NK-92 (cell line): ENCODE data around the gene PLA2G12B.

Experiments
- DNase-seq: peaks from one replicate; lab custom pipeline; 2025; ENCODE audit not compliant: unreplicated experiment; lab: John Stamatoyannopoulos, UW

The PLA2G12B gene

DNA sequence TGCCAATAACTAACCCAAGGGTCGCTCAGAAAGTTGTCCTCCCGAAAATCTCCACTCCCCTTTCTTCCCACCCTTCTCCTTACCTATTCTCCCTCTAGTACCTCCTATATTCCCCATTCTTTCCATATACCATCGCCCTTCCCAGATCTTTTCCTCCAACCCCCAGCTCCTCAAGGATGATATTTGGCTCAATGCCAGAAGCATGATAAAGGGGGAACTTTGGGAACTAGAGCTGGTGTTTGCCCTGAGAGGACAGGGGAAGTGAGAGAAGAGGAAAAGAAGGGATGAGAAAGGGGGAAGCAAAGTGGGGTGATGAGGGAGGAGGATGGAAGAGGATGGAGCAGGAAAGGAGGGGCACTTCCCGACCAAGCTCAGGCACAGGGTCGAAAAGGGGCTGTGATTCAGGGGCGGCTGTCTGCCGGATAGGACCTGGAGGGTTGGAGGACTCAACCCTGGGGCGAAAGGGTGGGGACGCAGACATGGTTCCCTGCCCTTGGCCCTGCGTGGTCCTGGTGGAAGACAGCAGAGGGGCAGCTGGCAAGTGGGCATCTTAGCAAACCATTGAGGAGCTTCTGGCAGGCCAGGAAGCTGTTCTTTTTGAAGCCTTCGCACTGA is 59.3 kb downstream of the PLA2G12B start:
- no peak for DNase-seq

DNA sequence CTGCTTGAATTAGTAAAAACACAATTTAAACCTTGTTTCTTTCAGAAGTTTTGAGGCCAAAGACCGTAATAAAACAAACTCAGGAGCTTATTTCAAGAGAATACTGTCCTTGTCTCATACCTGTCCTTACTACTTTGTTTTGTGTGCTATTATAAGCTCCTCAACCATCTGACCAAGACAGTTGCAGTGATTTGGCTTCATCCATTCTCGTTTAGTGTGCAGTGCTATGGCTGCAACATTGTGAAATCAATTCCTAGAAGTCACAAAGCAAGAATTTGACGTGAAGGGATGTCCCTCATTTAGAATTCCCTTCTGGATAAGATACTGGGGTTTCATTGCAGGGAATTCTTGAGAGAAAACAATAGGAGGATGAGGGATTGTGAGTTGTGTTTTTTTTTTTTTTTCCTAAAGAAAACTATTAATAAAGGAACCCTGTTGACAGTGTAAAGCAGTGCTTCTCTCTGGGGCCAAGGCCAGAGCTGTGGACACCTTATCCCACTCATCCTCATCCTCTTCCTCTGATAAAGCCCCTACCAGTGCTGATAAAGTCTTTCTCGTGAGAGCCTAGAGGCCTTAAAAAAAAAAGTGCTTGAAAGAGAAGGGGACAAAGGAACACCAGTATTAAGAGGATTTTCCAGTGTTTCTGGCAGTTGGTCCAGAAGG is 61.3 kb downstream of the PLA2G12B start, which contains the start of gene OIT3:
OIT3 (plus strand) TSS at position 604 of the 663 bp plus-strand sequence. CDS start 60 bp downstream, outside the sequence.
- DNase-seq = no peak

DNA sequence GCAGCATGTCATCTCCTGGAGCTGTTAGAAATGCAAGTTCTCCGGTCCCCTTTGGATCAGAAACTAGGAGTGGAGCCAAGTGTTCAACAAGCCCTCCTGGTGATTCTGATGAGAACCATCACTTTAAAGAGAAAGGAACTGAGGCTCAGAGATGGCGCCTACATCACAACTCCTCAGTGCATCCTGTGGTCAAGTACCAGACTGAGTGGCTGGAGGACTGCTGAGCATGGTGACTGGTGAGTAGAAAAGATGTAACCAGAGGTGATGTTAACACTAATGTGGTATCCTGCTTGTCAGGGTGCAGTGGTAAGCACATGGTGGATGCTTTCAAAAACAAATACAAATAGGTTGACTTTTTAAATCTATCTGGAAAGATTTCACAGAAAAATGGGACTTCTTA is 64.5 kb downstream of the PLA2G12B start:
- no peak for DNase-seq

DNA sequence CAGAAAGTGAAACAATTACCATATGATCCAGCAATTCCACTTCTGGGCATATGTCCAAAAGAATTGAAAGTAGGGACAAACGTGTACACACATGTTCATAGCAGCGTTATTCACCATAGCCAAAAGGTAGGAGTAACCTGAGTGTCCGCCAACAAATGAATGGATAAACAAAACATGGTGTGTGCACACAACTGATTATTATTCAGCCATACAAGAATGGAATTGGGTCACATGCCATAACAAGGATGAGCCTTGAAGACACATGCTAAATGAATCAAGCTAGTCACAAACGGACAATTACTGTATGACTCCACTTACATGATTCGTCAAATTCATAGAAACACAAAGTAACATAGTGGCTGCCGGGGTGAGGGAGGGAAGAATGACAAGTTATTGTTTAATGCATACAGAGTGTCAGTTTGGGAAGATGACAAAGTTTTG is 65.2 kb downstream of the PLA2G12B start:
- DNase-seq = no peak

DNA sequence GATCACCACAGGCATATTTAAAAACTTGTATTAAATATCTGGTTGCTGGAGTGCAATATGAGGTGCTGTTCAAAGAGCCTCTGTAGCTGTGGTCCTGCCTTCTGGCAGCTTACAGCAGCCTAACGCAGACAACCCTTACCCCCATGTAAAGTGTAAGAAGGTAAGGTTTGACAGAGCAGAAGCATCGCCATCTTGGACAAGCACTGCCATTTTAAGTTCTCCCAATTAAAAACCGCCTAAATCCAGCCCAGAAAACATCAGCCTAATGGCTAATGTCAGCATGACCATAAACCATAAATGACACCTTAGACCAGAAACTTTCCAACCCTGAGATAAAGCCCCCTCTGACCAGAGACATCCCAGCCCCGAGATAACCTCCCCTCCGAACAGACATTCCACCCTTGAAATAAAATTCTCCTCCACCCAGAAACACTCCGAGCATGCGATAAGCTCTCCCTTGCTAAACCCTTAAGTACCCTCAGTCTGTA is 66.4 kb downstream of the PLA2G12B start:
- no peak for DNase-seq

DNA sequence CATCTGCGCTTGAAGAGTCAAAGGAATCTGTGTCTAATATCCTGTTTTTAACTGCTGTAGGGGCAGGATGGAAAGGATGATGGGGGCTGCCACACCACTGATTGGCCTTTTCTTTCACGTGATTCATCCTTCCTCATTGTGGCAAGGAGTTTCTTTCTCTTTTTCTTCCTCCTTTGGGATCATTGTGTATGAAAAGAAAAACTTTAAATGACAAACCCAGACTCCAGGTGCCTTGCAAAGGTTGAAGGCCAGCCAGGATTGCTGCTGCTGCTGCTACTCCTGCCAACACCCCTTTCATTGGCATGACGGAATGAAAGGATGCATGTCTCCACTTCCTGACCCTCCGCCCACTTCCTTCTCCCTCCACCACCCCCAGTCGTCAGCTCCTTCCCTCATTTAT is 67.6 kb downstream of the PLA2G12B start:
- DNase-seq = no peak

DNA sequence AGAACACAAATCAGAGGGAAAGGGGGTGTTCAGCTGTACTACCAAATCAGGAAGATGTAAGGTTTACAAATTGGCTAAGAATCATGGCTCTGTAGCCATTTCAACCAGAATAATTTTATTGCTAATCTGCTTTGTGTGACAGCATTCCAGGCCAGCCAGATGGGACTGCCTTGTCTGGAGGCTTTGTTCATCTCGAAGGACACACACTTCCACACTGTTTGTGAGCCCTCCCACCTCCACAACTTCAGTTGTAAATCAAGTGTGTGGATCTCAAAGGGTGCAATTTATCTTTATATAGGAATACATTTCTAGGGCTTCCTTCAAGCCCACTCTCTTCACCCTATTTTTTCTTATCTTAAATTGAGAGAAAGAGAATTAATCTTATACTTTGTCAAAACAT is 68.0 kb downstream of the PLA2G12B start:
- no peak for DNase-seq

DNA sequence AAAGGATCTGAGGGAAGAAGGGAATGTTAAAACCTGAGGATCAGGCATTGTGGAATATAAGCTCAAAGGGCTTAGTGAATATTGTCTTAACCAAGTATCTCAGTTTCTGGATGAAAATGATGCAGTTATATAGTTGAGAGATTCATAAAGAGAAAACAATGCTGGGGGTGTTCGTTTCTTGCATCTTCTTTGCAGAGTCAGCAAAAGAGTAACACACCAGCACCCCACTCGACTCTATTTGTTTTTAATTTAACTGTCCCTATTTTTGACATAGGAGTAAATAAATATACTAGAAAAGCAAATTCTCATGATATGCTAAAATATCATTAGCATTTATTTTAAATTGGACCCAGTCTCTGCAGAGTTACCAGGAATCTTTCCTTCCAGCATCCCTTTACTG is 68.7 kb downstream of the PLA2G12B start:
- DNase-seq = no peak
